Activated T-cell treated with anti-CD3 and anti-CD28 coated beads, Interleukin-2, amount 50 U/mL, for 1 hour (primary cell): ENCODE data around the gene NREP.

Experiments
- DNase-seq: peaks from one replicate; pipeline ENCODE4 v3.0.0-alpha.2; 2020

NREP gene

DNA sequence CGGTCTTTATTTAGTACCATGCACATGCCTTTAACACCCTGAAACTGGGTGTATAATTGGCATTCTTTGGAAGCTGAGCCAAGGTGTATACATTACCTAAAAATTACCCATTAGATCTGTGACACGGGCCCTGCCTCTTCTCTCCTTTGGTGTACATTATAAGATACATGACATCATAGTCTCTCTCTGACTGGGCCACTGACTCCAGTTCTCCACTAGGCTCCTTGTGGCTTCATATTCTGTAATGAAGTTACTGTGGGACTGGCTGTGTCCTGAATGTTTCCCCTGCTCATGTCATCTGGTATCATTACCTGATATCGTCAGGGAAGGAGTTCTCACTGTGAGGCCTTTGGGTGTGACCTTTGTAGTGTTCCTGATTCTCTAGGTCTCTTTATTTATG lies 65.5 kb downstream of the NREP start:
- DNase-seq = no peak

DNA sequence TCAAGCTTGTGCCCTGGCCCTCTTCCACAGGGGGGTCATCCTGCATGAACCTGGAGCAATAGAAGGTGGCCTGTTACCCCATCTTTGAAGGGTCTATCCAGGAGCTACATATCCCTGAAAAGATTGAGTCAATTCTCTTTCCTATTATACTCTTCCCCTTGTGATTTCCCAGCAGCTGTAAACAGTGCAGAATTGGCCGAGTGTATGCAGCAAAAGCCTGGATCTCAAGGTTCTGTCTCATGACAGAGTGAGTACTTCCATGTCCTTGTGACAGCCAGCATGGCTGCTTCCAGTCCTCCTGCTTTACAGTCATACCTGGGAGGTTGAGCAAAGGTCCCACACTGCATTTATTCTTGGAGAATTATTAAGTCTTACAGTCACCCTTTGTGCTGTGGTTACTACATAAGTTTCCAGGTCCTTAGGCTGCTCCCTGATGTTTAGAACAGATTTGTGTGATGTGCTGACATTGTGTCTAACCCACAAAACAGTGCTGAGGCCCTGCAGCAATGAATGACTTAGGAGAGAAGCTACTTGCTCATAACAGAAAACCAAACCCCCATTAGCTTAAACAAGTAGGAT lies 67.5 kb downstream of the NREP start:
- no peak for DNase-seq

DNA sequence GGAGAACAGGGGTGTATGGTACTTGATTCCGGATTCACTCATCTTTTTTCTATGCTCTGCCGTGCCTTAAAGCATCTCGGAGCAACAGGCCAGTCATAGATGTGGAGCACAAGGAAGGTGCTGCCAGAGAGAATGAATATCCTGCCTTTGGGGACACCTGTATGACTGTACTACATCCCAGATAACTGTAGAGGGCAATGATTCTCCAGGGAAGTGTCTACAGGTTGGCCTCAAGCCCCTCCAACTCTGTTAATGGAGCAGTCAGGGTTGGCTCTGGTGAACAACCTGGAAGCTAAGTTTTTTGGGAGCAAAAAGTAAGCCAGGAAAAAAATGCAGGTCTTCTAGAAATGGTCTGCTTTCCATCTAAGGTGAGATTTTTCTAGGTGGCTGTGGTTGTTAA lies 71.0 kb downstream of the NREP start:
- DNase-seq = no peak

DNA sequence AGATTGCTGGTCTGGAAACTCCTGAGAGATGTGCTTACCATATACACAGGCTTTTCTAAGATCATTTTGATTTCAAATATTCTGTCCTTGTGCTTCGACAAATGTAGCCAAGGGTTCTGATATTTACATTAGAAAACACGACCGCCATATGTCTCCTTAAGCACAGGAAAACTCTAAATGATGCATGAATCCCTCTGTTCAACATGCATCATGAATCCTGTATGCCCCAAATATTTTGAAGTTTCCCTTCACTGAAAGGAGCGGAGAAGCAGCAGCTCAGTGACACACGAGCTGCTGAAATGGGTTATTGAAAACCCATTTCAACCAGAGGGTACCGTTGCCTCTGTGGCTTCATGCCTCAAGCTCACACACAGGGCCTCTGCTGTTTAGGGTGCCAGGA lies 74.4 kb downstream of the NREP start:
- DNase-seq = no peak

DNA sequence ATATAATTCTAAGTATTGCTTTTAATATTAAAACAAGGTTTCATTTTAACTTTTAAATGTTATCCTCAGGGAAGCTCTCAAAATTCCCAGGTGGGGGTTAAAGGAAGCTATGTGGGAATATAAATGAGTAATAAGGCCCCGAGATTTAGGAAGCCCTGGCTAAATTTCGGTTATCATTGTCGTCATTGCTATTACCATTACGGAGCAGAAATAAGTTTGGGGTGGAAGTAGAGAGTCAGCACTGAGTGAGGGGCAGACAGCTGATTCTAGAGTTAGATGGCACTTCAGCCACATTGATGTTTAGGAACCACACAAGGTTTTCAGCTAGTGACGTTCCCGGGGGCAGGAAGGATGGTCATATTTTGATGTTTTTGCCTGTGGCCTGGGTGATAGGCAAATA lies 74.9 kb downstream of the NREP start:
- no peak for DNase-seq

DNA sequence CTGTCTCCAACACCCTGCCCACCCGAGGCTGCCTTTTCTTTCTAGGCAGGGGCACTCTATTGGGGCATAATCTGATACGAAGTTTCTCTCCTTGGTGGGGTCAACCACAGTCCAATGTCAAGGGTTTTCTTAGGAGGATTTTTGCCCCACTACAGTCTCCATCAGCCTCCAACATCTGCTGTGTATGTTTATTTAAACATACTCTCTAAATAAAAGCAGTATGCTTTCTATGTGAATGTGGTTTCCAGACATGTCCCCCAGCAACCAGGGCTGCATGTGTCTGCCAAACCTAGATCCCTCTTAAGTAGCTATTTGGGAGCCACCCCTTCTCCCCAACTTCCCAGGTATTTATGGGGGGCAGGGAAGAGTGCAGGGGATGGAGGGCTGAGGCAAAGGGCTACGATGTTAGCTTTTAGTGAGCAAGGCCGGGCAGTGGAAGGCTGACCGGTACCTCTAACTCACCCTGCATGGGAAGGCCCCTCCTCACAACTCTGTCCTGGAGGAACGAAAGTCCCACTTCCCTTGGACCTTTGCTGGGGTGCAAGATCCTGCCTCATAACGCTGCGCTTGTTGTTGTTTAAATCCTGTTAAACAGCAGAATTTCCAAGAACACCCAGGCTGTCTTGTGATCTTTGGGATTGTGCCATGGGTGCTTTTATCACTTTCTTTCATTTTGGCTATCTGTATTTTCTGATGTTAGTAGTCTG lies 75.4 kb downstream of the NREP start:
- DNase-seq = no peak

DNA sequence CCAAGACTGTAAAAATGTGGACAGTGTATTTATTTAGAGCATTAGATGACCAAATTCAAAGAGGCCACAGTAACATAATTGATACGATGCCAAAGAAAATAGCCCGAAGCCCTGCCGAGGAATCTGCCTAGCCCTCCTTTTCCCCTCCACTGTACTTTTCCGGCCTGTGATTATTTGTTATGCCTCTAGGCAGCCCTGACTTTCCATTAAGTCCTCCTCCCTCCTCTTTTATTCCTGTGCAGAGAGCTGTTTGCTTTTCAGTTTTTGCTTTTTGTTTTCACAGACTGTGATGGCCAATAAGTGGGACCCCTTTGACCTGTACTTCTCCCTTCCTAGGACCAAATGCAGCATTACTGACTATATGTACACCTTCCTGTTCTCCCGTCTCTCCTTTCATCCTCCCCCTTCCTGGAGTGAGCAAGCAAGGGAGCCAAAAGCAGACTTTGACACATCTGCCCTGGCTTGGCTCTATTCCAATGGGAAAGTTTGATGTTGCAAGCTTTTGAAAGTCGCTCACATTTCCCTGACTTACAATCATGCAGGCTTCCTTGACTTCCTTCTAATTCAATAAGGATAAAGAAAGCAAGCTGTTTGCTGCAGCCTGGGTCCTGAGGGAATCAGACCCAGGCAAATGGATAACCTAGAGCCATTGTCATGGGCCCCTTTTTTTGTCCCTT lies 76.1 kb downstream of the NREP start:
- no peak for DNase-seq

DNA sequence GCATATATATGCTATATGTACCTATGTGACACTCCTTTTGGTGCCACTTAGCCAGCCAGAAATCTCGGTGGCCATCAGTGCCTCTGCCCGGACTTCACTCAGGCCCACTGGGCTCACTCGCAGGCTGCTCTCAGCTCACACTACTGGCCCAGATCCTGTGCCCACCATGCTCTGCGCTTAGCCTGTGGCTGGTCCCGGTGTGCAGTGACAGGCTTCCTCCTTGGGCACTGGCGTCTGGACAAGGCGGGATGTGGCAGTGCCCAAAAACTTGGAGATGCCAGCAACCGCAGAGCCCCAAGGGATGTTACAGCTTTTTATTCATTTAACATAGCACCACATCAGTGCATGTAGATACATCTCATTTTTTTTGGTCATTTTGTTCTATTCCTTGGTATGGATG lies 77.4 kb downstream of the NREP start:
- DNase-seq = no peak
